GM18873 (cell line): Measurements from ENCODE around the gene SLCO1A2.
"Not testable (repeated sequence)": the region's sequence is repeated elsewhere in the genome, so short reads cannot be mapped to it uniquely, and the experiment has no call there.

Experiments used
- ATAC-seq: cut with Tn5 transposase; IDR thresholded peaks from one replicate; pipeline ENCODE4 v1.9.1; 2021; ENCODE audit warnings: mild to moderate bottlenecking, moderate library complexity, moderate number of reproducible peaks; ENCODE audit not compliant: unreplicated experiment, low FRiP score

SLCO1A2 gene

GRCh38 chr12:21334771-21335325 lies at the start of gene SLCO1A2:
Gene SLCO1A2, minus strand, starts transcription at chr12:21334917. Its CDS starts 270 bp downstream, at chr12:21334647.
- ATAC-seq: no peak

GRCh38 chr12:21384261-21384660 lies 49.5 kb upstream of the SLCO1A2 start:
- no peak for ATAC-seq

- ATAC-seq: not testable (repeated sequence)
Observed at GRCh38 chr12:21381320-21381719, 46.6 kb upstream of the SLCO1A2 start.

- no peak for ATAC-seq
Observed at GRCh38 chr12:21379218-21379617, 44.5 kb upstream of the SLCO1A2 start.

- ATAC-seq: no peak
Observed at GRCh38 chr12:21372602-21373001, 37.9 kb upstream of the SLCO1A2 start, which contains the start of gene IAPP. Gene IAPP, plus strand, starts transcription at chr12:21372902. Its CDS starts 450 bp downstream, at chr12:21373352.

GRCh38 chr12:21370845-21371449 lies 36.2 kb upstream of the SLCO1A2 start:
- no peak for ATAC-seq

GRCh38 chr12:21369141-21369980 lies 34.6 kb upstream of the SLCO1A2 start:
- ATAC-seq: no peak

GRCh38 chr12:21360632-21361031 lies 25.9 kb upstream of the SLCO1A2 start:
- ATAC-seq: not testable (repeated sequence)

- ATAC-seq: no peak
Observed at GRCh38 chr12:21354641-21355040, 19.9 kb upstream of the SLCO1A2 start.

- no peak for ATAC-seq
Observed at GRCh38 chr12:21353948-21354347, 19.2 kb upstream of the SLCO1A2 start.

- ATAC-seq: no peak
Observed at GRCh38 chr12:21353487-21353886, 18.8 kb upstream of the SLCO1A2 start.

GRCh38 chr12:21350975-21351374 lies 16.3 kb upstream of the SLCO1A2 start:
- ATAC-seq: no peak

GRCh38 chr12:21346542-21347205 lies 12.0 kb upstream of the SLCO1A2 start:
- ATAC-seq: no peak

GRCh38 chr12:21343636-21344035 lies 8.9 kb upstream of the SLCO1A2 start:
- ATAC-seq: no peak

- no peak for ATAC-seq
Observed at GRCh38 chr12:21341769-21342168, 7.1 kb upstream of the SLCO1A2 start.

GRCh38 chr12:21340403-21340802 lies 5.7 kb upstream of the SLCO1A2 start:
- ATAC-seq: no peak

- no peak for ATAC-seq
Observed at GRCh38 chr12:21339921-21340320, 5.2 kb upstream of the SLCO1A2 start.

- ATAC-seq: no peak
Observed at GRCh38 chr12:21337959-21338744, 3.4 kb upstream of the SLCO1A2 start.

- ATAC-seq: no peak
Observed at GRCh38 chr12:21337453-21337852, 2.7 kb upstream of the SLCO1A2 start.

GRCh38 chr12:21336656-21337055 lies 1.9 kb upstream of the SLCO1A2 start:
- no peak for ATAC-seq
